K562 (cell line): Measurements from ENCODE around the gene ZCWPW1. TPM values are rescaled to one million over a fixed set of nuclear protein-coding genes. Genes with fewer than 3 reads are reported as not detected.

Experiments used
- EWSR1 ChIP-seq: fragments of 450-650 bp; IDR thresholded peaks from 2 replicates; pipeline ENCODE4 v1.6.1; 2018; ENCODE audit warnings: borderline replicate concordance, mild to moderate bottlenecking, low read depth, moderate library complexity; ENCODE audit not compliant: partially characterized antibody
- MECOM ChIP-seq: fragments of 250-450 bp; sonication (Bioruptor Pico); IDR thresholded peaks from 2 replicates; pipeline ENCODE4 v1.8.0; 2022; ENCODE audit warnings: inconsistent platforms
- NFE2 ChIP-seq: IDR thresholded peaks from 2 replicates; pipeline ENCODE4 v1.6.1; 2014; ENCODE audit warnings: antibody characterized with exemption, low read depth
- OTX1 ChIP-seq: fragments of 450-650 bp; formaldehyde crosslinking; IDR thresholded peaks from 2 replicates; pipeline ENCODE4 v1.4.0; 2022; ENCODE audit warnings: mild to moderate bottlenecking
- TOE1 ChIP-seq, 2 experiments: fragments of 450-650 bp in 1 of 2; sonication (generic) in 1 of 2; formaldehyde crosslinking in 1 of 2; IDR thresholded peaks; 2 replicates each; pipeline versions ENCODE4 v1.7.1 to v1.8.0; 2016 to 2022; ENCODE audit warnings: borderline replicate concordance in 2 of 2, mild to moderate bottlenecking in 2 of 2, antibody characterized with exemption in 1 of 2, inconsistent platforms in 1 of 2, low read depth in 1 of 2, missing genetic modification reagents in 1 of 2, moderate library complexity in 1 of 2
- XRCC3 ChIP-seq: fragments of 450-650 bp; IDR thresholded peaks from 2 replicates; pipeline ENCODE4 v1.6.1; 2017; ENCODE audit warnings: mild to moderate bottlenecking, moderate library complexity
- ZNF586 ChIP-seq: fragments of 450-650 bp; formaldehyde crosslinking; conservative IDR thresholded peaks from 2 replicates; pipeline ENCODE4 v1.4.0; 2020; ENCODE audit warnings: mild to moderate bottlenecking, moderate library complexity
- polyA plus RNA-seq, 8 experiments: library from polyadenylated mRNA; depleted of rRNA in 4 of 8; stranded (reverse) in 5 of 8; unstranded in 3 of 8; fragments of >200 nt; fragmentation: Nextera tagmentation in 2 of 8; fragmentation: Illumina TruSeq in 1 of 8; extraction: Ambion mirVana in 2 of 8; extraction: Trizol in 1 of 8; gene quantifications; 2 replicates each; pipeline versions ENCODE4 v1.2.1 to v1.2.3, GENCODE V29; 2011 to 2014; ENCODE audit warnings: inconsistent platforms in 1 of 8, missing spikeins in 1 of 8
- total RNA-seq, 7 experiments: library from RNA; depleted of rRNA in 6 of 7; stranded (reverse); fragments of >200 nt in 6 of 7; fragmentation: Illumina TruSeq in 2 of 7; extraction: Trizol in 2 of 7; gene quantifications; 2 replicates each; pipeline versions ENCODE4 v1.2.1 to v1.2.3, GENCODE V29; 2011 to 2021; ENCODE audit warnings: low replicate concordance in 1 of 7
- TF ChIP-seq, protein P1 (sequence below): fragments of 450-650 bp; IDR thresholded peaks from 2 replicates; pipeline ENCODE4 v1.6.1; 2016; ENCODE audit warnings: antibody characterized with exemption
- TF ChIP-seq, protein P2 (sequence below): IDR thresholded peaks from 2 replicates; pipeline ENCODE4 v1.6.1; 2011; ENCODE audit warnings: borderline replicate concordance, low read depth, mild to moderate bottlenecking, moderate library complexity, low read length; ENCODE audit not compliant: insufficient read depth, poor library complexity, severe bottlenecking
- TF ChIP-seq, protein P3 (sequence below), 2 experiments: fragments of 450-650 bp in 1 of 2; sonication (generic) in 1 of 2; formaldehyde crosslinking in 1 of 2; IDR thresholded peaks; 2 replicates each; pipeline versions ENCODE4 v1.7.1 to v1.9.0; 2016 to 2022; ENCODE audit warnings: inconsistent platforms in 1 of 2, mild to moderate bottlenecking in 1 of 2, missing genetic modification reagents in 1 of 2
- TF ChIP-seq, protein P4 (sequence below): IDR thresholded peaks from 2 replicates; pipeline ENCODE4 v1.6.1; 2014; ENCODE audit warnings: antibody characterized with exemption

Gene ZCWPW1
- total and polyA plus RNA-seq, 9 of the 15 experiments (the other 6 are each of a cell fraction or from before 2014, with no cell fraction given), result 0.18 to 1.7 (median 1.2) TPM

DNA sequence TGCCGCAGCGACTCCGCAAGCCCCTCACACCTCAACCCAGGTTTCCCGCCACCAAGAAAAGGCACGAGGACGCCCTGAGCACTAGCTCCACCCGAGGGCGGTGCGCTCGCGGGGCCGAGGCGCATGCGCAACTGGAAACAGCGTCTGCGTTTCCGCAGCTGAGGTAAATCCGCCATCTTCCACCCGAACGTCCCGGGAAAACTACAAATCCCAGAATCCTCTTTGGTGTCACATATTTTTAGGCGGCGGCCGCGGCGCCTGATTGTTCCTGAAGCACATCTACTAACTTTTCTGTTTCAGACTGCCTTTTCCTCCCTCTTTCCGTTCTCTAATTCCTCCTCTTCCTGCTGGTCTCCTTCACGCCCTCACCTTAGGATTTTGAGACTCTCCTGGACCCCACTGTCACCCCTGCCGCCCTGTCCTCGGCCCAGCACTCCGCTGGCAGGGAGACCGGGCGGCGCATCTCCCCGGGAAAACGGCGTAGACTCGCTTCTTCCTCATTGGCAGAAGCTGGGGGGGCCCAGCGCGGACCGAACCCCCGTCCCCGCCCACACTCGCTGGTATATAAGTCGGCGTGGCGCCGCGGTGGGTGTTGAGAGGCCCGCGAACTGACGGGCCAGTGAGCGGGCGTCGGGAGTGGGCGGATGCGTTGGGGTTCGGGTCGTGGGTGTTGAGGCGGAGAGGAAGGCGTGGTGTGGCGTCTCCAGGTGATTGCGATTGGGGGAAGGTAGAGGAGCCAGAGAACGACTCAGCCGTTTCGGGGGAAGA lies at the start of gene ZCWPW1 (continued):
- TF ChIP-seq, protein P1, sequence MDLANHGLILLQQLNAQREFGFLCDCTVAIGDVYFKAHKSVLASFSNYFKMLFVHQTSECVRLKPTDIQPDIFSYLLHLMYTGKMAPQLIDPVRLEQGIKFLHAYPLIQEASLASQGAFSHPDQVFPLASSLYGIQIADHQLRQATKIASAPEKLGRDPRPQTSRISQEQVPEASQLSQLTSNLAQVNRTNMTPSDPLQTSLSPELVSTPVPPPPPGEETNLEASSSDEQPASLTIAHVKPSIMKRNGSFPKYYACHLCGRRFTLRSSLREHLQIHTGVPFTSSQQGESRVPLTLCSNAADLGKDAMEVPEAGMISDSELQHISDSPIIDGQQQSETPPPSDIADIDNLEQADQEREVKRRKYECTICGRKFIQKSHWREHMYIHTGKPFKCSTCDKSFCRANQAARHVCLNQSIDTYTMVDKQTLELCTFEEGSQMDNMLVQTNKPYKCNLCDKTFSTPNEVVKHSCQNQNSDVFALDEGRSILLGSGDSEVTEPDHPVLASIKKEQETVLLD, result peak; percentile 97
- TF ChIP-seq, protein P2, sequence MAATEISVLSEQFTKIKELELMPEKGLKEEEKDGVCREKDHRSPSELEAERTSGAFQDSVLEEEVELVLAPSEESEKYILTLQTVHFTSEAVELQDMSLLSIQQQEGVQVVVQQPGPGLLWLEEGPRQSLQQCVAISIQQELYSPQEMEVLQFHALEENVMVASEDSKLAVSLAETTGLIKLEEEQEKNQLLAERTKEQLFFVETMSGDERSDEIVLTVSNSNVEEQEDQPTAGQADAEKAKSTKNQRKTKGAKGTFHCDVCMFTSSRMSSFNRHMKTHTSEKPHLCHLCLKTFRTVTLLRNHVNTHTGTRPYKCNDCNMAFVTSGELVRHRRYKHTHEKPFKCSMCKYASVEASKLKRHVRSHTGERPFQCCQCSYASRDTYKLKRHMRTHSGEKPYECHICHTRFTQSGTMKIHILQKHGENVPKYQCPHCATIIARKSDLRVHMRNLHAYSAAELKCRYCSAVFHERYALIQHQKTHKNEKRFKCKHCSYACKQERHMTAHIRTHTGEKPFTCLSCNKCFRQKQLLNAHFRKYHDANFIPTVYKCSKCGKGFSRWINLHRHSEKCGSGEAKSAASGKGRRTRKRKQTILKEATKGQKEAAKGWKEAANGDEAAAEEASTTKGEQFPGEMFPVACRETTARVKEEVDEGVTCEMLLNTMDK, result peak; percentile 42
- TF ChIP-seq, protein P3, sequence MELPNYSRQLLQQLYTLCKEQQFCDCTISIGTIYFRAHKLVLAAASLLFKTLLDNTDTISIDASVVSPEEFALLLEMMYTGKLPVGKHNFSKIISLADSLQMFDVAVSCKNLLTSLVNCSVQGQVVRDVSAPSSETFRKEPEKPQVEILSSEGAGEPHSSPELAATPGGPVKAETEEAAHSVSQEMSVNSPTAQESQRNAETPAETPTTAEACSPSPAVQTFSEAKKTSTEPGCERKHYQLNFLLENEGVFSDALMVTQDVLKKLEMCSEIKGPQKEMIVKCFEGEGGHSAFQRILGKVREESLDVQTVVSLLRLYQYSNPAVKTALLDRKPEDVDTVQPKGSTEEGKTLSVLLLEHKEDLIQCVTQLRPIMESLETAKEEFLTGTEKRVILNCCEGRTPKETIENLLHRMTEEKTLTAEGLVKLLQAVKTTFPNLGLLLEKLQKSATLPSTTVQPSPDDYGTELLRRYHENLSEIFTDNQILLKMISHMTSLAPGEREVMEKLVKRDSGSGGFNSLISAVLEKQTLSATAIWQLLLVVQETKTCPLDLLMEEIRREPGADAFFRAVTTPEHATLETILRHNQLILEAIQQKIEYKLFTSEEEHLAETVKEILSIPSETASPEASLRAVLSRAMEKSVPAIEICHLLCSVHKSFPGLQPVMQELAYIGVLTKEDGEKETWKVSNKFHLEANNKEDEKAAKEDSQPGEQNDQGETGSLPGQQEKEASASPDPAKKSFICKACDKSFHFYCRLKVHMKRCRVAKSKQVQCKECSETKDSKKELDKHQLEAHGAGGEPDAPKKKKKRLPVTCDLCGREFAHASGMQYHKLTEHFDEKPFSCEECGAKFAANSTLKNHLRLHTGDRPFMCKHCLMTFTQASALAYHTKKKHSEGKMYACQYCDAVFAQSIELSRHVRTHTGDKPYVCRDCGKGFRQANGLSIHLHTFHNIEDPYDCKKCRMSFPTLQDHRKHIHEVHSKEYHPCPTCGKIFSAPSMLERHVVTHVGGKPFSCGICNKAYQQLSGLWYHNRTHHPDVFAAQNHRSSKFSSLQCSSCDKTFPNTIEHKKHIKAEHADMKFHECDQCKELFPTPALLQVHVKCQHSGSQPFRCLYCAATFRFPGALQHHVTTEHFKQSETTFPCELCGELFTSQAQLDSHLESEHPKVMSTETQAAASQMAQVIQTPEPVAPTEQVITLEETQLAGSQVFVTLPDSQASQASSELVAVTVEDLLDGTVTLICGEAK (IDR thresholded peaks at IDR 0.05), result peak; percentile 66
- TF ChIP-seq, protein P3 (CRISPR knock-in tag; IDR thresholded peaks at IDR 0.05), result no peak; the same call in 1 of the 2 replicates
- TF ChIP-seq OTX1 (CRISPR knock-in tag), result peak; percentile 98
- TF ChIP-seq, protein P4, sequence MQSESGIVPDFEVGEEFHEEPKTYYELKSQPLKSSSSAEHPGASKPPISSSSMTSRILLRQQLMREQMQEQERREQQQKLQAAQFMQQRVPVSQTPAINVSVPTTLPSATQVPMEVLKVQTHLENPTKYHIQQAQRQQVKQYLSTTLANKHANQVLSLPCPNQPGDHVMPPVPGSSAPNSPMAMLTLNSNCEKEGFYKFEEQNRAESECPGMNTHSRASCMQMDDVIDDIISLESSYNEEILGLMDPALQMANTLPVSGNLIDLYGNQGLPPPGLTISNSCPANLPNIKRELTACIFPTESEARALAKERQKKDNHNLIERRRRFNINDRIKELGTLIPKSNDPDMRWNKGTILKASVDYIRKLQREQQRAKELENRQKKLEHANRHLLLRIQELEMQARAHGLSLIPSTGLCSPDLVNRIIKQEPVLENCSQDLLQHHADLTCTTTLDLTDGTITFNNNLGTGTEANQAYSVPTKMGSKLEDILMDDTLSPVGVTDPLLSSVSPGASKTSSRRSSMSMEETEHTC, result peak; percentile 47; the same call in 1 of the 2 replicates
- TF ChIP-seq ZNF586, result 0 out of 2 replicates have a peak, but pooled peaks have one; percentile 23
- TF ChIP-seq NFE2, result peak; percentile 52; the same call in 1 of the 2 replicates
- TF ChIP-seq EWSR1, result no peak
- peak; percentile 40; the same call in 1 of the 2 replicates for TF ChIP-seq MECOM (CRISPR knock-in tag)
- TF ChIP-seq TOE1 (IDR thresholded peaks at IDR 0.05; ENCODE audit: borderline replicate concordance), result peak; percentile 83; the same call in 1 of the 2 replicates
- peak; percentile 99 for TF ChIP-seq TOE1 (CRISPR knock-in tag; IDR thresholded peaks at IDR 0.05; ENCODE audit: borderline replicate concordance, low read depth)
- no peak for TF ChIP-seq XRCC3
